ENCODE measurements around the gene NAPSA.

DNA sequence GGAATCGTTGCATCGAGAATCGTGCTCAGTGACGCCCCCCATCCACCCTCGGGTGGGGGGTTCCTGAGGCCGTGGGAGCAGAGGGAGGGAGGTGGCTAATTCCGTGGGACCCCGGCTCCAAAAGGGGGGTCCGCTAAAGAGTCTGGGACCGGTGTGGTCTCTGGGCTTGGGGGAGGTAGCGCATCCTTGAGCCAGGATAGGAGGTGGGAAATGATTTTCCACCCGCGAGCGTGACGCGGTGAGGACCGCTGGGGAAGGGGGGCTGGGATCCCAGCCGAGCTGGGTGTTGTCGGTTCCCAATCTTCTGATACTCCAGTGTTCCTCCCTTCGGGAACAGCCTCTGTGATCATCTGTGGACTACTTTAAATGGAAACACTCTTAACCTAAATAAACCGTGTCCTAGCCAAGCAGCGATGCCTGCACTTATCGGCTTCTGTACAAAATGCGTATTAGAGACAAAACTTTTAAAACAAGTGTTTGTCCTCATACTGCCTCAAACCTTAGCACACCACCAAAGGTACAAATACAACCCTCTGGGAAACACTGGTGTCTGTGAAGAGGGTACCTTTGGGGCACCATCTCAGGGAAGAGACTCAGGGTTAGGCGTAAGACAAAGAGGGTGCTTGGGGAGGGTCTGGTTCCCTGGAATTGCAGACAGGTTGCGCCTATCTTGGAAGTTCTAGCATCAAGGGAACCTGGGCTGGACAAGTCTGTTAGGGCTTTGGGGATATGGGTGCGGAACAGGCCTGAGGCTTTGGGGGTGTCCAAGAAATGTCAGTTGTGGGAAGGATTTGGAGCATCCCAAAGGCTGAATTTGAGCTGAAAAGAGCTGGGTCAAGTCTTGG, 52.2 kb downstream of the NAPSA start:
- TF ChIP-seq, protein P1, sequence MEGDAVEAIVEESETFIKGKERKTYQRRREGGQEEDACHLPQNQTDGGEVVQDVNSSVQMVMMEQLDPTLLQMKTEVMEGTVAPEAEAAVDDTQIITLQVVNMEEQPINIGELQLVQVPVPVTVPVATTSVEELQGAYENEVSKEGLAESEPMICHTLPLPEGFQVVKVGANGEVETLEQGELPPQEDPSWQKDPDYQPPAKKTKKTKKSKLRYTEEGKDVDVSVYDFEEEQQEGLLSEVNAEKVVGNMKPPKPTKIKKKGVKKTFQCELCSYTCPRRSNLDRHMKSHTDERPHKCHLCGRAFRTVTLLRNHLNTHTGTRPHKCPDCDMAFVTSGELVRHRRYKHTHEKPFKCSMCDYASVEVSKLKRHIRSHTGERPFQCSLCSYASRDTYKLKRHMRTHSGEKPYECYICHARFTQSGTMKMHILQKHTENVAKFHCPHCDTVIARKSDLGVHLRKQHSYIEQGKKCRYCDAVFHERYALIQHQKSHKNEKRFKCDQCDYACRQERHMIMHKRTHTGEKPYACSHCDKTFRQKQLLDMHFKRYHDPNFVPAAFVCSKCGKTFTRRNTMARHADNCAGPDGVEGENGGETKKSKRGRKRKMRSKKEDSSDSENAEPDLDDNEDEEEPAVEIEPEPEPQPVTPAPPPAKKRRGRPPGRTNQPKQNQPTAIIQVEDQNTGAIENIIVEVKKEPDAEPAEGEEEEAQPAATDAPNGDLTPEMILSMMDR (conservative IDR thresholded peaks at IDR 0.05 in 1 of 2, IDR thresholded peaks at IDR 0.05 in 1 of 2; ENCODE audit: low read depth in 1 of 2, low read length in 2 of 2): no peak
- TF ChIP-seq EZH2 (IDR thresholded peaks at IDR 0.05; ENCODE audit: low read length, missing control alignments): no peak

All from fibroblast of lung (primary cell).